Activated naive CD4-positive, alpha-beta T cell treated with anti-CD3 and anti-CD28 coated beads for 36 hours (primary cell): ENCODE data around the gene CEP19. TPM values are rescaled to one million over a fixed set of nuclear protein-coding genes. Genes with fewer than 3 reads are reported as not detected.
A peak's percentile ranks its signal among the peaks of the same experiment; 100 is the strongest.

Experiments used
- CTCF ChIA-PET: fragments of 350-600 bp; sonication (Branson Sonifier 250); formaldehyde crosslinking; loops from one replicate; lab custom pipeline; 2021; ENCODE audit warnings: antibody characterized with exemption; lab: Charles Lee
- DNase-seq: peaks from one replicate; pipeline ENCODE4 v3.0.0-alpha.2; 2020
- H3K27ac Mint-ChIP-seq: one replicate; pipeline ENCODE4 v1.8.0; 2021; ENCODE audit warnings: mild to moderate bottlenecking, mixed read lengths
- H3K27me3 Mint-ChIP-seq: one replicate; pipeline ENCODE4 v1.8.0; 2021; ENCODE audit warnings: low read depth, mixed read lengths
- H3K36me3 Mint-ChIP-seq: one replicate; pipeline ENCODE4 v1.8.0; 2021; ENCODE audit warnings: low read depth, mixed read lengths
- H3K4me1 Mint-ChIP-seq: one replicate; pipeline ENCODE4 v1.8.0; 2021; ENCODE audit warnings: low read depth, mixed read lengths
- H3K4me3 Mint-ChIP-seq: one replicate; pipeline ENCODE4 v1.8.0; 2021; ENCODE audit warnings: mild to moderate bottlenecking, moderate library complexity, mixed read lengths
- H3K9me3 Mint-ChIP-seq: one replicate; pipeline ENCODE4 v1.8.0; 2021; ENCODE audit warnings: mixed read lengths
- intact Hi-C: fragments of 100-400 bp; cut with micrococcal nuclease; formaldehyde crosslinking; loops from one replicate; pipeline ENCODE4 v1.15.1; 2023
- total RNA-seq, 2 experiments: library from RNA; stranded (reverse); gene quantifications; one replicate each; pipeline ENCODE4 v1.2.3, GENCODE V29; 2021

The CEP19 gene
- total RNA-seq, 2 experiments from 2014 or later, result 3.1 to 4.4 TPM

DNA sequence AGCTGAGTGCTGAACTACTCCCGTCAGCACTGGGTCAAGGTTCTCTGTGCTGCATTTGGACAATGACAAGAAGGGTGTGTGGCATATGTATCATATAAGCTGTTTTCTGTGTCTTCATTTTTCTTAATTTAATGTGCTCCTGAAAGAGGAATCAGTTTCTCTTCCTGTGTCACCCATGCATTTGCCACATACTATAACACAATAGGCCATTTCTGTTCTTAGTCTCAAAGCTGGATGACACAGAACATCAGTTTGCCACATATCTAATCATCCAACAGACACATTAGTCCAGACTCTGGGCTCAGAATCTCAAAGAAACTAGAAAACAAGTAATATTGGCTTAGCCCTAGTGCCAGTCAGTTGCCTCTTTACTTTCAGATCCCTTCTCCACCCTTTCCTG lies 34.1 kb downstream of the CEP19 start:
- peaks cover 14% of the 10 kb centered on the region for H3K4me1 Mint-ChIP-seq
- intact Hi-C loops, result no loop called here
- H3K27ac Mint-ChIP-seq, result no peak overlapping the region
- H3K27me3 Mint-ChIP-seq, result no peaks in the 10 kb centered on the region
- no peaks in the 10 kb centered on the region for H3K36me3 Mint-ChIP-seq
- no peak overlapping the region for H3K4me3 Mint-ChIP-seq
- DNase-seq, result no peak
- CTCF ChIA-PET, result interaction anchor here (1.0 to 2.4 kb wide), 3 partner anchors 69 to 154 kb away, joined by 3 to 15 read pairs (median 3); no protein-coding TSS in a partner anchor
- no peaks in the 10 kb centered on the region for H3K9me3 Mint-ChIP-seq

DNA sequence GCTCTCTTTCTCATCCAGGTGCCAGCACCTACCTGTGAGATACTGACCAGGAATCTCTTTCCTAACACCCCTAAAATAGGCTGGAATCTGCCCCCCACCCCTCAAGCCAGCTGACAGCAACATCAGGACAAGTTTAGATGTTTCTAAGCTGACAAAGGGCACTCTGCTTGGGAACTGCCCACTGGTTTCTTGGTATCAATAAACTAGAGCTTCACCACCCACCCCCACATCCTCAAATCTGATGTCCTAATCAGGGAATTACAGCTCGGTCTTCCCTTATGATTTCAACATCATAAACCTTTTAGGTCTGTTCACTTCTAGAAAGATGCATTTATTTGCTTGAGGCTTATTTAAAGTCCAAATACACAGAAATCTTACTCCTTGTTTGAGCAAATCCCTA lies 34.7 kb downstream of the CEP19 start:
- CTCF ChIA-PET, result interaction anchor here (1.0 to 2.4 kb wide), 5 partner anchors 68 to 263 kb away, joined by 3 to 15 read pairs (median 3); no protein-coding TSS in a partner anchor

GRCh38 chr3:196673632-196674031 lies 38.4 kb downstream of the CEP19 start:
- no peaks in the 10 kb centered on the region for H3K27me3 Mint-ChIP-seq
- H3K9me3 Mint-ChIP-seq, result no peaks in the 10 kb centered on the region
- intact Hi-C loops, result no loop called here
- DNase-seq, result no peak
- CTCF ChIA-PET, result no interaction called here
- no peaks in the 10 kb centered on the region for H3K36me3 Mint-ChIP-seq
- H3K4me1 Mint-ChIP-seq, result peaks cover 32% of the 10 kb centered on the region
- no peak overlapping the region for H3K27ac Mint-ChIP-seq
- H3K4me3 Mint-ChIP-seq, result no peak overlapping the region

More for the DNA sequence above, 34.7 kb downstream of the CEP19 start:
- H3K4me3 Mint-ChIP-seq, result no peak overlapping the region
- intact Hi-C loops, result no loop called here
- H3K27me3 Mint-ChIP-seq, result no peaks in the 10 kb centered on the region
- H3K9me3 Mint-ChIP-seq, result no peaks in the 10 kb centered on the region
- H3K27ac Mint-ChIP-seq, result no peak overlapping the region
- H3K36me3 Mint-ChIP-seq, result no peaks in the 10 kb centered on the region
- no peak for DNase-seq
- peaks cover 14% of the 10 kb centered on the region for H3K4me1 Mint-ChIP-seq

DNA sequence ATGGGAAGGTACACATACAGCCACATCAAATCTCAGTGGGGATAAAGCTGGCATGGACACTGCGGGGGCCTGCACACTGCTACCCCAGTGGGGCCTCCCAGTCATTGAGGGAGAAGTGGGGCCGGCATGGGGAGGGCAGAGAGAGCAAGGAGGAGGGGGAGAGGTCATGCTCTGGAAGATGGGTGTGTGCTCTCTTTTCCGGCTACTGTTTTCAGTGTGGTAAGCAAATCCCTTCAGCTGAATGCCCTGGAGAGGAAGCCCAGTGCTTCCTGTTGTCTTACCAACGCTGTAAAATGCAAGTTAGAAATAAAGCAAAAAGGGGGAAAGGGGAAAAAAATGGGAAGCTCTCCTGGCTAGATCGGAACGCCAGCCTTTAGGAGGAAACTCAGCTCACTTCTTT lies 41.7 kb downstream of the CEP19 start:
- intact Hi-C loops, result loop anchor here (2.0 kb wide), 1 partner anchor 28 kb away; no protein-coding TSS in a partner anchor
- H3K4me1 Mint-ChIP-seq, result peaks cover 18% of the 10 kb centered on the region
- no peaks in the 10 kb centered on the region for H3K36me3 Mint-ChIP-seq
- no peaks in the 10 kb centered on the region for H3K27me3 Mint-ChIP-seq
- no peaks in the 10 kb centered on the region for H3K9me3 Mint-ChIP-seq
- H3K4me3 Mint-ChIP-seq, result peak overlapping the region; percentile 17
- peak overlapping the region; percentile 47 for H3K27ac Mint-ChIP-seq
- CTCF ChIA-PET, result interaction anchor here (1.2 kb wide), 1 partner anchor 61 kb away, joined by 6 read pairs; no protein-coding TSS in a partner anchor
- DNase-seq, result no peak

- CTCF ChIA-PET, result no interaction called here
- Mint-ChIP-seq H3K36me3 (no peaks in the 10 kb centered on the region), H3K27ac (no peak overlapping the region), H3K27me3 (no peaks in the 10 kb centered on the region), H3K4me1 (peaks cover 18% of the 10 kb centered on the region), H3K4me3 (no peak overlapping the region), H3K9me3 (no peaks in the 10 kb centered on the region)
- DNase-seq, result no peak
- intact Hi-C loops, result no loop called here
Observed at GRCh38 chr3:196667056-196667825, 44.8 kb downstream of the CEP19 start.

GRCh38 chr3:196666001-196666867 lies 45.8 kb downstream of the CEP19 start:
- no peaks in the 10 kb centered on the region for H3K36me3 Mint-ChIP-seq
- no peak overlapping the region for H3K27ac Mint-ChIP-seq
- H3K4me3 Mint-ChIP-seq, result no peak overlapping the region
- peaks cover 12% of the 10 kb centered on the region for H3K4me1 Mint-ChIP-seq
- no peaks in the 10 kb centered on the region for H3K9me3 Mint-ChIP-seq
- CTCF ChIA-PET, result no interaction called here
- H3K27me3 Mint-ChIP-seq, result no peaks in the 10 kb centered on the region
- intact Hi-C loops, result no loop called here
- no peak for DNase-seq

- no peak overlapping the region for H3K4me3 Mint-ChIP-seq
- H3K9me3 Mint-ChIP-seq, result no peaks in the 10 kb centered on the region
- CTCF ChIA-PET, result interaction anchor here (0.8 kb wide), 1 partner anchor 32 kb away, joined by 3 read pairs; no protein-coding TSS in a partner anchor
- no peaks in the 10 kb centered on the region for H3K27me3 Mint-ChIP-seq
- H3K27ac Mint-ChIP-seq, result no peak overlapping the region
- H3K36me3 Mint-ChIP-seq, result peaks cover 2% of the 10 kb centered on the region
- no peak for DNase-seq
- intact Hi-C loops, result no loop called here
- no peaks in the 10 kb centered on the region for H3K4me1 Mint-ChIP-seq
Observed at GRCh38 chr3:196662711-196663571, 49.1 kb downstream of the CEP19 start.

- H3K4me1 Mint-ChIP-seq, result no peaks in the 10 kb centered on the region
- CTCF ChIA-PET, result no interaction called here
Observed at GRCh38 chr3:196662033-196662432, 50.0 kb downstream of the CEP19 start.

GRCh38 chr3:196661400-196661799 lies 50.6 kb downstream of the CEP19 start:
- no peak for DNase-seq
- Mint-ChIP-seq H3K4me3 (no peak overlapping the region), H3K27ac (no peak overlapping the region), H3K4me1 (no peaks in the 10 kb centered on the region), H3K9me3 (no peaks in the 10 kb centered on the region), H3K36me3 (peaks cover 3% of the 10 kb centered on the region), H3K27me3 (no peaks in the 10 kb centered on the region)
- CTCF ChIA-PET, result no interaction called here
- intact Hi-C loops, result no loop called here

More at GRCh38 chr3:196662033-196662432, 50.0 kb downstream of the CEP19 start:
- Mint-ChIP-seq H3K36me3 (peaks cover 2% of the 10 kb centered on the region), H3K27me3 (no peaks in the 10 kb centered on the region), H3K27ac (no peak overlapping the region), H3K4me3 (no peak overlapping the region), H3K9me3 (no peaks in the 10 kb centered on the region)
- intact Hi-C loops, result no loop called here
- DNase-seq, result no peak

DNA sequence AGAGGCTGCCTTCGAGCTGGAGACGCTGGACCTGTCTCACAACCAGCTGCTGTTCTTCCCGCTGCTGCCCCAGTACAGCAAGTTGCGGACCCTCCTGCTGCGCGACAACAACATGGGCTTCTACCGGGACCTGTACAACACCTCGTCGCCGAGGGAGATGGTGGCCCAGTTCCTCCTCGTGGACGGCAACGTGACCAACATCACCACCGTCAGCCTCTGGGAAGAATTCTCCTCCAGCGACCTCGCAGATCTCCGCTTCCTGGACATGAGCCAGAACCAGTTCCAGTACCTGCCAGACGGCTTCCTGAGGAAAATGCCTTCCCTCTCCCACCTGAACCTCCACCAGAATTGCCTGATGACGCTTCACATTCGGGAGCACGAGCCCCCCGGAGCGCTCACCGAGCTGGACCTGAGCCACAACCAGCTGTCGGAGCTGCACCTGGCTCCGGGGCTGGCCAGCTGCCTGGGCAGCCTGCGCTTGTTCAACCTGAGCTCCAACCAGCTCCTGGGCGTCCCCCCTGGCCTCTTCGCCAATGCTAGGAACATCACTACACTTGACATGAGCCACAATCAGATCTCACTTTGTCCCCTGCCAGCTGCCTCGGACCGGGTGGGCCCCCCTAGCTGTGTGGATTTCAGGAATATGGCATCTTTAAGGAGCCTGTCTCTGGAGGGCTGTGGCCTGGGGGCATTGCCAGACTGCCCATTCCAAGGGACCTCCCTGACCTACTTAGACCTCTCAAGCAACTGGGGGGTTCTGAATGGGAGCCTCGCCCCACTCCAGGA lies 51.5 kb downstream of the CEP19 start:
- no peaks in the 10 kb centered on the region for H3K9me3 Mint-ChIP-seq
- no peaks in the 10 kb centered on the region for H3K27me3 Mint-ChIP-seq
- DNase-seq, result no peak
- intact Hi-C loops, result no loop called here
- H3K4me1 Mint-ChIP-seq, result no peaks in the 10 kb centered on the region
- H3K36me3 Mint-ChIP-seq, result peaks cover 6% of the 10 kb centered on the region
- no peak overlapping the region for H3K4me3 Mint-ChIP-seq
- CTCF ChIA-PET, result no interaction called here
- H3K27ac Mint-ChIP-seq, result no peak overlapping the region

- H3K27ac Mint-ChIP-seq, result no peak overlapping the region
- no peak for DNase-seq
- H3K4me1 Mint-ChIP-seq, result no peaks in the 10 kb centered on the region
- H3K9me3 Mint-ChIP-seq, result no peaks in the 10 kb centered on the region
- H3K36me3 Mint-ChIP-seq, result peaks cover 8% of the 10 kb centered on the region
- no peak overlapping the region for H3K4me3 Mint-ChIP-seq
- CTCF ChIA-PET, result no interaction called here
- intact Hi-C loops, result no loop called here
- no peaks in the 10 kb centered on the region for H3K27me3 Mint-ChIP-seq
Observed at GRCh38 chr3:196659901-196660351, 52.1 kb downstream of the CEP19 start.
